ENCODE results near the gene PUM2. TPM values are rescaled to one million over a fixed set of nuclear protein-coding genes. Genes with fewer than 3 reads are reported as not detected.
"Not testable (repeated sequence)": the region's sequence is repeated elsewhere in the genome, so short reads cannot be mapped to it uniquely, and the experiment has no call there.

PUM2 gene
- total RNA-seq, 2 experiments from 2014 or later, result 88.4 to 96.8 TPM

GRCh38 chr2:20300656-20301055 lies 50.0 kb downstream of the PUM2 start:
- H3K4me1 Mint-ChIP-seq (ENCODE audit: low read depth), result peaks cover 10% of the 10 kb centered on the region
- H3K36me3 Mint-ChIP-seq (ENCODE audit: low read depth), result peaks cover 30% of the 10 kb centered on the region
- H3K27me3 Mint-ChIP-seq (ENCODE audit: low read depth), result no peaks in the 10 kb centered on the region
- CTCF ChIA-PET, result interaction anchor here (1.3 kb wide), 1 partner anchor 9 kb away, joined by 4 read pairs; no protein-coding TSS in a partner anchor
- DNase-seq, result no peak
- no peaks in the 10 kb centered on the region for H3K9me3 Mint-ChIP-seq
- H3K4me3 Mint-ChIP-seq, result no peak overlapping the region
- intact Hi-C loops (cut with micrococcal nuclease), result no loop called here
- H3K27ac Mint-ChIP-seq, result no peak overlapping the region

GRCh38 chr2:20299113-20299512 lies 51.5 kb downstream of the PUM2 start:
- no peaks in the 10 kb centered on the region for H3K27me3 Mint-ChIP-seq (ENCODE audit: low read depth)
- no peaks in the 10 kb centered on the region for H3K9me3 Mint-ChIP-seq
- no peak for DNase-seq
- CTCF ChIA-PET, result interaction anchor here (2.8 kb wide), 1 partner anchor 27 kb away, joined by 18 read pairs; no protein-coding TSS in a partner anchor
- peak overlapping the region; percentile 18 for H3K27ac Mint-ChIP-seq
- H3K36me3 Mint-ChIP-seq (ENCODE audit: low read depth), result peaks cover 29% of the 10 kb centered on the region
- H3K4me1 Mint-ChIP-seq (ENCODE audit: low read depth), result peaks cover 14% of the 10 kb centered on the region
- no peak overlapping the region for H3K4me3 Mint-ChIP-seq
- intact Hi-C loops (cut with micrococcal nuclease), result loop anchor here (5.0 kb wide), 1 partner anchor 37 kb away; no protein-coding TSS in a partner anchor

- CTCF ChIA-PET, result no interaction called here
- Mint-ChIP-seq H3K4me3 (no peak overlapping the region), H3K27me3 (ENCODE audit: low read depth) (no peaks in the 10 kb centered on the region), H3K27ac (no peak overlapping the region), H3K9me3 (no peaks in the 10 kb centered on the region), H3K36me3 (ENCODE audit: low read depth) (peaks cover 38% of the 10 kb centered on the region), H3K4me1 (ENCODE audit: low read depth) (peaks cover 17% of the 10 kb centered on the region)
- intact Hi-C loops (cut with micrococcal nuclease), result no loop called here
- DNase-seq, result no peak
Observed at GRCh38 chr2:20294231-20294630, 56.4 kb downstream of the PUM2 start.

GRCh38 chr2:20292984-20293383 lies 57.7 kb downstream of the PUM2 start:
- CTCF ChIA-PET, result interaction anchor here (0.7 to 1.3 kb wide), 4 partner anchors 9 to 33 kb away, joined by 3 to 6 read pairs (median 4); no protein-coding TSS in a partner anchor
- no peaks in the 10 kb centered on the region for H3K27me3 Mint-ChIP-seq (ENCODE audit: low read depth)
- intact Hi-C loops (cut with micrococcal nuclease), result no loop called here
- H3K27ac Mint-ChIP-seq, result no peak overlapping the region
- no peak overlapping the region for H3K4me3 Mint-ChIP-seq
- DNase-seq, result no peak
- peaks cover 12% of the 10 kb centered on the region for H3K4me1 Mint-ChIP-seq (ENCODE audit: low read depth)
- H3K9me3 Mint-ChIP-seq, result no peaks in the 10 kb centered on the region
- peaks cover 35% of the 10 kb centered on the region for H3K36me3 Mint-ChIP-seq (ENCODE audit: low read depth)

GRCh38 chr2:20291846-20292408 lies 58.7 kb downstream of the PUM2 start:
- Mint-ChIP-seq H3K4me1 (ENCODE audit: low read depth) (peaks cover 12% of the 10 kb centered on the region), H3K27ac (peak overlapping the region; percentile 13)

GRCh38 chr2:20291106-20291564 lies 59.5 kb downstream of the PUM2 start:
- no peaks in the 10 kb centered on the region for H3K9me3 Mint-ChIP-seq

More at GRCh38 chr2:20291846-20292408, 58.7 kb downstream of the PUM2 start:
- CTCF ChIA-PET, result interaction anchor here (0.7 to 1.6 kb wide), 7 partner anchors 8 to 166 kb away, joined by 3 to 6 read pairs (median 3); no protein-coding TSS in a partner anchor
- Mint-ChIP-seq H3K36me3 (ENCODE audit: low read depth) (peaks cover 26% of the 10 kb centered on the region), H3K27me3 (ENCODE audit: low read depth) (no peaks in the 10 kb centered on the region), H3K9me3 (no peaks in the 10 kb centered on the region), H3K4me3 (no peak overlapping the region)
- no peak for DNase-seq
- intact Hi-C loops (cut with micrococcal nuclease), result no loop called here

GRCh38 chr2:20288642-20289340 lies 61.9 kb downstream of the PUM2 start:
- intact Hi-C loops (cut with micrococcal nuclease), result no loop called here
- H3K36me3 Mint-ChIP-seq (ENCODE audit: low read depth), result peaks cover 22% of the 10 kb centered on the region
- CTCF ChIA-PET, result interaction anchor here (0.6 to 0.9 kb wide), 3 partner anchors 22 to 64 kb away, joined by 3 to 4 read pairs (median 3); no protein-coding TSS in a partner anchor
- H3K27me3 Mint-ChIP-seq (ENCODE audit: low read depth), result no peaks in the 10 kb centered on the region
- no peak overlapping the region for H3K4me3 Mint-ChIP-seq
- H3K4me1 Mint-ChIP-seq (ENCODE audit: low read depth), result peaks cover 5% of the 10 kb centered on the region
- no peak for DNase-seq
- H3K9me3 Mint-ChIP-seq, result no peaks in the 10 kb centered on the region
- no peak overlapping the region for H3K27ac Mint-ChIP-seq

More at GRCh38 chr2:20291106-20291564, 59.5 kb downstream of the PUM2 start:
- peak; percentile 41 for DNase-seq
- Mint-ChIP-seq H3K27me3 (ENCODE audit: low read depth) (no peaks in the 10 kb centered on the region), H3K4me1 (ENCODE audit: low read depth) (peaks cover 12% of the 10 kb centered on the region), H3K36me3 (ENCODE audit: low read depth) (peaks cover 21% of the 10 kb centered on the region), H3K4me3 (no peak overlapping the region), H3K27ac (no peak overlapping the region)
- intact Hi-C loops (cut with micrococcal nuclease), result no loop called here
- CTCF ChIA-PET, result interaction anchor here (0.7 to 1.6 kb wide), 7 partner anchors 10 to 96 kb away, joined by 3 to 6 read pairs (median 4); no protein-coding TSS in a partner anchor

- Mint-ChIP-seq H3K4me3 (no peak overlapping the region), H3K27me3 (ENCODE audit: low read depth) (no peaks in the 10 kb centered on the region), H3K36me3 (ENCODE audit: low read depth) (peaks cover 20% of the 10 kb centered on the region), H3K4me1 (ENCODE audit: low read depth) (no peaks in the 10 kb centered on the region), H3K27ac (no peak overlapping the region), H3K9me3 (no peaks in the 10 kb centered on the region)
- intact Hi-C loops (cut with micrococcal nuclease), result no loop called here
- no peak for DNase-seq
- CTCF ChIA-PET, result interaction anchor here (0.5 to 1.8 kb wide), 4 partner anchors 9 to 44 kb away, joined by 3 to 7 read pairs (median 3); no protein-coding TSS in a partner anchor
Observed at GRCh38 chr2:20282916-20283592, 67.6 kb downstream of the PUM2 start.

- intact Hi-C loops (cut with micrococcal nuclease), result no loop called here
- DNase-seq, result no peak
- CTCF ChIA-PET, result interaction anchor here (1.0 to 1.8 kb wide), 2 partner anchors 44 to 46 kb away, joined by 3 to 7 read pairs; no protein-coding TSS in a partner anchor
- Mint-ChIP-seq H3K27ac (no peak overlapping the region), H3K36me3 (ENCODE audit: low read depth) (peaks cover 20% of the 10 kb centered on the region), H3K9me3 (no peaks in the 10 kb centered on the region), H3K4me1 (ENCODE audit: low read depth) (peaks cover 4% of the 10 kb centered on the region), H3K4me3 (no peak overlapping the region), H3K27me3 (ENCODE audit: low read depth) (no peaks in the 10 kb centered on the region)
Observed at GRCh38 chr2:20281876-20282275, 68.8 kb downstream of the PUM2 start.

GRCh38 chr2:20273042-20273441 lies 77.6 kb downstream of the PUM2 start:
- H3K27me3 Mint-ChIP-seq (ENCODE audit: low read depth), result no peaks in the 10 kb centered on the region
- intact Hi-C loops (cut with micrococcal nuclease), result loop anchor here (5.0 kb wide), 1 partner anchor 39 kb away; no protein-coding TSS in a partner anchor
- peaks cover 18% of the 10 kb centered on the region for H3K36me3 Mint-ChIP-seq (ENCODE audit: low read depth)
- H3K4me1 Mint-ChIP-seq (ENCODE audit: low read depth), result peaks cover 7% of the 10 kb centered on the region
- H3K9me3 Mint-ChIP-seq, result no peaks in the 10 kb centered on the region
- no peak for DNase-seq
- no peak overlapping the region for H3K27ac Mint-ChIP-seq
- CTCF ChIA-PET, result no interaction called here
- H3K4me3 Mint-ChIP-seq, result no peak overlapping the region

- DNase-seq; H3K27ac Mint-ChIP-seq; H3K9me3 Mint-ChIP-seq; H3K4me3 Mint-ChIP-seq; H3K4me1 Mint-ChIP-seq (ENCODE audit: low read depth); intact Hi-C loops (cut with micrococcal nuclease); H3K27me3 Mint-ChIP-seq (ENCODE audit: low read depth): not testable (repeated sequence)
- CTCF ChIA-PET, result interaction anchor here (1.9 kb wide), 1 partner anchor 58 kb away, joined by 4 read pairs; no protein-coding TSS in a partner anchor
- H3K36me3 Mint-ChIP-seq (ENCODE audit: low read depth), result peaks cover 26% of the 10 kb centered on the region
Observed at GRCh38 chr2:20268317-20268716, 82.3 kb downstream of the PUM2 start.

GRCh38 chr2:20267529-20267928 lies 83.1 kb downstream of the PUM2 start:
- Mint-ChIP-seq H3K36me3 (ENCODE audit: low read depth) (peaks cover 31% of the 10 kb centered on the region), H3K4me1 (ENCODE audit: low read depth) (peaks cover 7% of the 10 kb centered on the region), H3K4me3 (no peak overlapping the region), H3K9me3 (no peaks in the 10 kb centered on the region), H3K27me3 (ENCODE audit: low read depth) (no peaks in the 10 kb centered on the region), H3K27ac (no peak overlapping the region)
- no peak for DNase-seq
- intact Hi-C loops (cut with micrococcal nuclease), result no loop called here
- CTCF ChIA-PET, result interaction anchor here (1.9 kb wide), 1 partner anchor 59 kb away, joined by 4 read pairs; no protein-coding TSS in a partner anchor
